ENCODE data around the gene FHAD1.

DNA sequence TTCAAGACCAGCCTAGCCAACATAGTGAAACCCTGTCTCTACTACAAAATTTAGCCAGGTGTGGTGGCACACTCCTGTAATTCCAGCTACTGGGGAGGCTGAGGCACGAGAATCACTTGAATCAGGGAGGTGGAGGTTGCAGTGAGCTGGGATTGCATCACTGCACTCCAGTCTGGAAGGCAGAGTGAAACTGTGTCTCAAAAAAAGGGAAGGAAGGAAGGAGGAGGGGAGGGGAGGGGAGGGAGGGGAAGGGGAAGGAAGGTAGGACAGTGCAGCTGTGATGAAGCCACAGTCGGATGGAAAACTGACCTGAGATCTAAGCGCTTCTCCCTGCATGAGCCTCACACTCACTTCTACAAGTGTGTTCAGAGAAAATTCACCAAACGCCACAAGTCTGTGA lies 22.0 kb upstream of the FHAD1 start:
- TF ChIP-seq, protein P1, sequence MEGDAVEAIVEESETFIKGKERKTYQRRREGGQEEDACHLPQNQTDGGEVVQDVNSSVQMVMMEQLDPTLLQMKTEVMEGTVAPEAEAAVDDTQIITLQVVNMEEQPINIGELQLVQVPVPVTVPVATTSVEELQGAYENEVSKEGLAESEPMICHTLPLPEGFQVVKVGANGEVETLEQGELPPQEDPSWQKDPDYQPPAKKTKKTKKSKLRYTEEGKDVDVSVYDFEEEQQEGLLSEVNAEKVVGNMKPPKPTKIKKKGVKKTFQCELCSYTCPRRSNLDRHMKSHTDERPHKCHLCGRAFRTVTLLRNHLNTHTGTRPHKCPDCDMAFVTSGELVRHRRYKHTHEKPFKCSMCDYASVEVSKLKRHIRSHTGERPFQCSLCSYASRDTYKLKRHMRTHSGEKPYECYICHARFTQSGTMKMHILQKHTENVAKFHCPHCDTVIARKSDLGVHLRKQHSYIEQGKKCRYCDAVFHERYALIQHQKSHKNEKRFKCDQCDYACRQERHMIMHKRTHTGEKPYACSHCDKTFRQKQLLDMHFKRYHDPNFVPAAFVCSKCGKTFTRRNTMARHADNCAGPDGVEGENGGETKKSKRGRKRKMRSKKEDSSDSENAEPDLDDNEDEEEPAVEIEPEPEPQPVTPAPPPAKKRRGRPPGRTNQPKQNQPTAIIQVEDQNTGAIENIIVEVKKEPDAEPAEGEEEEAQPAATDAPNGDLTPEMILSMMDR (IDR thresholded peaks at IDR 0.05), result no peak
- TF ChIP-seq POLR2A (IDR thresholded peaks at IDR 0.05), result no peak

Data from right lobe of liver (tissue), 4 donors.